Loucy (cell line): ENCODE measurements around the gene SYNE2.

Experiments
- EZH2phosphoT487 ChIP-seq: fragments of 200-600 bp; IDR thresholded peaks from 2 replicates; pipeline ENCODE4 v1.6.1; 2018; ENCODE audit warnings: antibody characterized with exemption, mild to moderate bottlenecking, moderate library complexity, borderline replicate concordance
- TF ChIP-seq, protein P1 (sequence below): fragments of 200-600 bp; sonication (generic); conservative IDR thresholded peaks from 2 replicates; pipeline ENCODE4 v1.5.1; 2014; ENCODE audit warnings: mild to moderate bottlenecking, antibody characterized with exemption, low read length

DNA sequence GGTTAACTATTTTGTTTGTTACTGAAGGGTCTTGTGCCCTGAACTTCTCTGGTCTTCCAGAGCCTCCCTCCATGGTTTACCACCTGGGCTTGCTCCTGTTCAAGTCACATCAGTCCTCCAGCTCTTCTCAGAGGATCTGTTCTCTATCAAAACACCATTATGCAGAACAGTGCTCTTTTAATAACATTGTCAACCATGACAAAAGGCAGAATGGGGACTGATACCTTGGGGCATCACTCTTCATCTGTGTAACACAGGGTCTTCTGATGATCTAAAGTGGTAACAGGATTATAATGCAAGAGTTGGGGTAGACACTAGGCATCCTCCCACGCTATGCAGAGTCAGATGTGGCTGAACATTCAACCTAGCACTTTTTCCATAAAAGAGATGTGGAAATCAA lies 403.0 kb downstream of the SYNE2 start:
- TF ChIP-seq, protein P1, sequence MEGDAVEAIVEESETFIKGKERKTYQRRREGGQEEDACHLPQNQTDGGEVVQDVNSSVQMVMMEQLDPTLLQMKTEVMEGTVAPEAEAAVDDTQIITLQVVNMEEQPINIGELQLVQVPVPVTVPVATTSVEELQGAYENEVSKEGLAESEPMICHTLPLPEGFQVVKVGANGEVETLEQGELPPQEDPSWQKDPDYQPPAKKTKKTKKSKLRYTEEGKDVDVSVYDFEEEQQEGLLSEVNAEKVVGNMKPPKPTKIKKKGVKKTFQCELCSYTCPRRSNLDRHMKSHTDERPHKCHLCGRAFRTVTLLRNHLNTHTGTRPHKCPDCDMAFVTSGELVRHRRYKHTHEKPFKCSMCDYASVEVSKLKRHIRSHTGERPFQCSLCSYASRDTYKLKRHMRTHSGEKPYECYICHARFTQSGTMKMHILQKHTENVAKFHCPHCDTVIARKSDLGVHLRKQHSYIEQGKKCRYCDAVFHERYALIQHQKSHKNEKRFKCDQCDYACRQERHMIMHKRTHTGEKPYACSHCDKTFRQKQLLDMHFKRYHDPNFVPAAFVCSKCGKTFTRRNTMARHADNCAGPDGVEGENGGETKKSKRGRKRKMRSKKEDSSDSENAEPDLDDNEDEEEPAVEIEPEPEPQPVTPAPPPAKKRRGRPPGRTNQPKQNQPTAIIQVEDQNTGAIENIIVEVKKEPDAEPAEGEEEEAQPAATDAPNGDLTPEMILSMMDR, result no peak
- TF ChIP-seq EZH2phosphoT487, result no peak
